ENCODE data around the gene PRRG2.

Gene PRRG2

DNA sequence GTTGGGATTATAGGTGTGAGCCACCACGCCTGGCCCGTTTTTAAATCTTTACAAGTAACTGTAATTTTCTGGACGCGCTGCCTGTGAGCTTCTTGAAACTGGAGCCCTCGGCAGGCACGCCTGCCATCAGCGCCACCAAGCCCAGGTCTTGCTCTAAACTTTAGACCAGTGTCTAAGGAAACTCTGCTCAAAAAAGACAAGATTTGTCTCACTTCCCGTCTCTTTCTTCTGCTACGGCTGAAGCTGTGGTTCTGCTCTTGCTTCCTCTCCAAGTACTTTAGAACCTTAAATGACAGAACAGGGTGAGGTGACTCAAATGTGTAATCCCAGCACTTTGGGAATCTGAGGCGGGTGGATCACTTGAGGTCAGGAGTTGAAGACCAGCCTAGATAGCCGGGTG is 28.4 kb upstream of the PRRG2 start:
- Mint-ChIP-seq H3K27me3 (ENCODE audit: low read depth) (no peaks in the 10 kb centered on the region), H3K27ac (peak overlapping the region; percentile 99), H3K4me1 (ENCODE audit: low read depth) (peaks cover 52% of the 10 kb centered on the region), H3K9me3 (no peaks in the 10 kb centered on the region), H3K4me3 (peak overlapping the region; percentile 84), H3K36me3 (ENCODE audit: low read depth) (peaks cover 38% of the 10 kb centered on the region)

- H3K9me3 Mint-ChIP-seq: no peaks in the 10 kb centered on the region
- H3K27me3 Mint-ChIP-seq (ENCODE audit: low read depth): no peaks in the 10 kb centered on the region
- H3K4me1 Mint-ChIP-seq (ENCODE audit: low read depth): peaks cover 51% of the 10 kb centered on the region
- peak overlapping the region; percentile 93 for H3K27ac Mint-ChIP-seq
- H3K4me3 Mint-ChIP-seq: peak overlapping the region; percentile 53
- peaks cover 43% of the 10 kb centered on the region for H3K36me3 Mint-ChIP-seq (ENCODE audit: low read depth)
Measured at GRCh38 chr19:49553451-49554271, 27.5 kb upstream of the PRRG2 start.

GRCh38 chr19:49554701-49555181 is 26.4 kb upstream of the PRRG2 start:
- H3K36me3 Mint-ChIP-seq (ENCODE audit: low read depth): peaks cover 54% of the 10 kb centered on the region
- H3K27ac Mint-ChIP-seq: peak overlapping the region; percentile 93
- peaks cover 53% of the 10 kb centered on the region for H3K4me1 Mint-ChIP-seq (ENCODE audit: low read depth)
- H3K9me3 Mint-ChIP-seq: no peaks in the 10 kb centered on the region
- H3K4me3 Mint-ChIP-seq: peak overlapping the region; percentile 74
- H3K27me3 Mint-ChIP-seq (ENCODE audit: low read depth): no peaks in the 10 kb centered on the region

DNA sequence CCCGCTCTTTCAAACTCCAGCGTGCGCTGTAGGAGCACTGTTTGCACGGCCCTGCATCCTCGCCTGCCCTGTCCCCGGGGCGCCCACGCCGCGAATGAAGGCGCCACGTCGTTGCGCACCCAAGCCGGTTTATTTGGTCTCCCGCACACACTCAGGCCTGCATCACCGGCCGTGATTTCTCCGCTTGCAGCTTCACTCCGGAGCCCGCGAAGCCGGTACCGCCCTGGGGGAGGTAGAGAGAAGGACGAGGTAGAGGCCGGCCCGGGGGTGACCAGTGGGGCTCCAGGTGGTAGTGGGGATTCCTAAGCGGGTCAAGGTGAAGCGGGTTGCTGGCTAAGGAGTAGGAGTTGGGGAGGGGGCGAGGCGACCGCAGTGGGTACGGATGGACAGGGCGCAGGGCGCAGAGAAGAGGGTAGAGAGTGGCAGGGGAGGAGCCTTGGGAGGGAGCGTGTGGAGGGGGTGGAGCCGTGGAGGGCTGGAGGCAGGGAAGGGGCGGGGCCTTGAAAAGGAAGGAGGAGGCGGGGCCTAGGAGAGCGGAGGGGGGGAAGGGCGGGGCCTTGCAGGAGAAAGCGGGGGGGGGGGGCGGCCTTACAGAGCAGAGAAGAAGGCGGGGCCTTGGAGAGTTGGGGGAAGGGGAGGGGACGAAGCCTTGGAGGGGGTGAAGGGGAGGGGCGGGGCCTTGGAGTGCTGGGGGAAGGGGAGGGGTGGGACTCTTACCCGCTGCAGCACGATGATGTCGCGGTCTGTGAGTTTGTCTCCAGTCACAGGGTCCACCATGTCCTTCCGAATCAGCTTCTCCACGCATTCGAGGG is 25.3 kb upstream of the PRRG2 start:
- no peaks in the 10 kb centered on the region for H3K27me3 Mint-ChIP-seq (ENCODE audit: low read depth)
- H3K9me3 Mint-ChIP-seq: no peaks in the 10 kb centered on the region
- peaks cover 59% of the 10 kb centered on the region for H3K36me3 Mint-ChIP-seq (ENCODE audit: low read depth)
- peaks cover 64% of the 10 kb centered on the region for H3K4me1 Mint-ChIP-seq (ENCODE audit: low read depth)
- H3K4me3 Mint-ChIP-seq: peak overlapping the region; percentile 30
- H3K27ac Mint-ChIP-seq: peak overlapping the region; percentile 93

DNA sequence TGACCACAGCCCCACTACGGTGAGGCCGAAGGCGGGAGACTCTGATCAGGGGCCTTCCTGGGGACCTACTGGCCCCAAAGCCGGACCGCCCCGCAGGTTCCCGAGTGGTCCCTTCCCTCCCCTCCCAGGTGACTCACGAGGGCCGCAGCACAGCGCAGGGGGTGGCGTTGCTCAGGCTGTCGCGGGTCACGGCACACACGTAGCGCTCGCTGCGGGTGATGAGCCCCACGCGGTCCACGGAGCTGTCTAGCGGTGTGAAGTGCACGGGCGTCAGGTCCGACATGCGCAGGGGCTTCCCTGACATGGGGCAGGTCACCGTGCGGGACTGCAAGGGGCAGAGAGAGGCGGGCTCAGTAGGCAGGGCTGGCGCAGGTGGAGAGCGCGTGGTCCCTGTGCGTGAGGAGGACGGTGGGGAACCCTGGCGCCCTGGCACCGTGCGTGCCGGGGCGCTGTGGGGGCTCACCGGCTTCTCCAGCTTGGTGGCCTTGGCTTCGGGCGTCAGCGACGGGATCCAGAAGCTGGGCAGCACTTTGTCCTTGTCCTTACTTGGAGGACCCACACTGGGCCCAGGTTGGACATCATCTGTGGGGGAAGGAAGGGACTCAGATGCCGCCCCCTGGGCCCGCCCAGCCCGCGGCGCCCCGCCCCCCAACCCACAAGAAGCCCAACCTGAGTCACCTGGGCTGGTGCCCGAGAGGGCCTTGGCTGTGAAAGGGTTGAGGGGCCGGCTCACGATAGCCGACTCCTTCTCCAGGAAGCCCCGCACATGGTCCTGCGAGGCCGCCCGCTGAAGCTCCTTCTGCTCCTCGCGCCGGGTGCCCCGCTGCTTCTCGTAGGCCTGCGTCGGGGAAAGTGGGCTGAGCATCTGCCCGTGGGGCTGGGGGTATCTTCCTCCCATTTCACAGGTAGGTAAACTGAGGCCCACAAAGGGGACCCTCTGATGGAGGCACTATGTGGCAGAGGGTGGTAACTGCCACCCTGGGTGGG is 24.4 kb upstream of the PRRG2 start:
- H3K27me3 Mint-ChIP-seq (ENCODE audit: low read depth): no peaks in the 10 kb centered on the region
- peak overlapping the region; percentile 89 for H3K27ac Mint-ChIP-seq
- peaks cover 56% of the 10 kb centered on the region for H3K36me3 Mint-ChIP-seq (ENCODE audit: low read depth)
- H3K4me1 Mint-ChIP-seq (ENCODE audit: low read depth): peaks cover 68% of the 10 kb centered on the region
- H3K9me3 Mint-ChIP-seq: no peaks in the 10 kb centered on the region
- H3K4me3 Mint-ChIP-seq: peak overlapping the region; percentile 86

DNA sequence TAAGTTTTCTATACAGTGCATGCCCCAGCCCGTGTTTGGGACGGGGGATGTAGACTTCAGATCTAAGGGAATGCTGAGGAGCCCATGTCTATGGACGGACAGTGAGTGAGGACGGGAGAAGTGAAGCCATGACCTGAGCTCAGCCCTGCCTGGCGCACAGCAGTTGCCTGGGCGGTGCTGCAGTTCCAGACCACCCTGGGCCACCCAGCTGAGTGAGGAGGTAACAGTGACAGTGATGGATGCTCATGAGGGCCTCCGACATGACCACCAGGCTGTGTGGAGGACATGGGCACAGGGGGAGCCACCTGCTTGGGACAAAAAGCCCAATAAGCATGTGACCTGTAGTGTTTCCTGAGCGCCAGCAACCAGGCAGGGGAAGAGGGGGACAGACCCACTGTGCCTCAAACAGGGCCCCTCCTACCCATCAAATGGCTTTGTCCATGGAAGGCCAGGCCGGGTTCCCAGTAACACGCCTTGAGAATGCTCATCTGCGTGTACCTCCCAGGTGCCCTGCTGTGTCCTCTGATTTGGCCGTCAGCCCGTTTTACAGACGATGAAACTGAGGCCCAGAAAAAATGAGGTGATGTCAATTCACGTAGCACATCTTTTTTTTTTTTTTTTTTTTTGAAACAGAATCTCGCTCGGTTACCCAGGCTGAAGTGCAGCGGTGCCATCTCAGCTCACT is 23.3 kb upstream of the PRRG2 start:
- Mint-ChIP-seq H3K27me3 (ENCODE audit: low read depth) (no peaks in the 10 kb centered on the region), H3K4me1 (ENCODE audit: low read depth) (peaks cover 73% of the 10 kb centered on the region), H3K4me3 (peak overlapping the region; percentile 86), H3K27ac (peak overlapping the region; percentile 91), H3K9me3 (no peaks in the 10 kb centered on the region), H3K36me3 (ENCODE audit: low read depth) (peaks cover 52% of the 10 kb centered on the region)

DNA sequence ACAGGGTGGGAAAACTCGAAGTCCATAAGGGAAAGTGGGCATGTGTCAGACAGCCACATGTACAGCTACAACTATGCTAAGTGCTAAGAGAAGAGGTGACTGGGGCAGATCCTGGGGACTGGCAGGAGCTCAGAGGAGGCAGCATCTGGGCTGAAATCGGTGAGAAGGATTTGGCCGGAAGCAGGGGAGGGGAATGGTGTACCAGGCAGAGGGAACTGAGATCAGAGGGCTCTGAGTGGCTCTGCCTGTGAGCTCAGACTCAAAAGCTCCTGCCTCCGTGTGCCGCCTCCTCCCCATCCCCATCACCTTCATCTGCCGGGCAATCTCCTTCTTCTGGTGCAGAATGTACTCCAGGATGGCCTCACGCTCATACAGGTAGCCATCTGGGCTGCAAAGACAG is 22.5 kb upstream of the PRRG2 start:
- Mint-ChIP-seq H3K9me3 (no peaks in the 10 kb centered on the region), H3K27me3 (ENCODE audit: low read depth) (no peaks in the 10 kb centered on the region), H3K4me1 (ENCODE audit: low read depth) (peaks cover 69% of the 10 kb centered on the region), H3K27ac (peak overlapping the region; percentile 91), H3K36me3 (ENCODE audit: low read depth) (peaks cover 50% of the 10 kb centered on the region), H3K4me3 (peak overlapping the region; percentile 88)

DNA sequence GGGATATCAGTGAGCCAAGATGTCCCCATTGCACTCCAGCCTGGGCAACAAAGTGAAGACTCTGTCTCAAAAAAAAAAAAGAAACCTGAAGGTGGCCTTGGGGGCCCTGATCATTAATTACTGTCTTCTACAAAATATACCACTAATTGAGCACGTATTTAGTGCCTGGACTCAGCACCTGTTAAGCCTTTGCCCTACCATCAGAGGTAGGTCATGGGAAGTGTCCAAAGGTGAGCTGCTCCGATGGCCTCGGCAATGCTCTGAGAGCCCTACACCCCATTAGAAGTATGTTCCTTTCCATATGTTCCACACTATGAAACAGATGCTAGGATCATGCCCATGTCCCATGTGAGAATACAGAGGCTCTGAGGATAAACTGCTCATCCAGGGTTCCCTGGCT is 21.7 kb upstream of the PRRG2 start:
- Mint-ChIP-seq H3K27me3 (ENCODE audit: low read depth) (no peaks in the 10 kb centered on the region), H3K27ac (peak overlapping the region; percentile 91), H3K4me3 (peak overlapping the region; percentile 88), H3K4me1 (ENCODE audit: low read depth) (peaks cover 68% of the 10 kb centered on the region), H3K36me3 (ENCODE audit: low read depth) (peaks cover 51% of the 10 kb centered on the region), H3K9me3 (no peaks in the 10 kb centered on the region)

GRCh38 chr19:49559928-49560327 is 21.2 kb upstream of the PRRG2 start:
- Mint-ChIP-seq H3K27me3 (ENCODE audit: low read depth) (no peaks in the 10 kb centered on the region), H3K4me1 (ENCODE audit: low read depth) (peaks cover 68% of the 10 kb centered on the region), H3K36me3 (ENCODE audit: low read depth) (peaks cover 51% of the 10 kb centered on the region), H3K9me3 (no peaks in the 10 kb centered on the region), H3K4me3 (peak overlapping the region; percentile 88), H3K27ac (peak overlapping the region; percentile 91)

GRCh38 chr19:49560358-49560900 is 20.7 kb upstream of the PRRG2 start:
- H3K27me3 Mint-ChIP-seq (ENCODE audit: low read depth): no peaks in the 10 kb centered on the region
- H3K9me3 Mint-ChIP-seq: no peaks in the 10 kb centered on the region
- peak overlapping the region; percentile 91 for H3K27ac Mint-ChIP-seq
- peak overlapping the region; percentile 88 for H3K4me3 Mint-ChIP-seq
- peaks cover 69% of the 10 kb centered on the region for H3K4me1 Mint-ChIP-seq (ENCODE audit: low read depth)
- peaks cover 51% of the 10 kb centered on the region for H3K36me3 Mint-ChIP-seq (ENCODE audit: low read depth)

DNA sequence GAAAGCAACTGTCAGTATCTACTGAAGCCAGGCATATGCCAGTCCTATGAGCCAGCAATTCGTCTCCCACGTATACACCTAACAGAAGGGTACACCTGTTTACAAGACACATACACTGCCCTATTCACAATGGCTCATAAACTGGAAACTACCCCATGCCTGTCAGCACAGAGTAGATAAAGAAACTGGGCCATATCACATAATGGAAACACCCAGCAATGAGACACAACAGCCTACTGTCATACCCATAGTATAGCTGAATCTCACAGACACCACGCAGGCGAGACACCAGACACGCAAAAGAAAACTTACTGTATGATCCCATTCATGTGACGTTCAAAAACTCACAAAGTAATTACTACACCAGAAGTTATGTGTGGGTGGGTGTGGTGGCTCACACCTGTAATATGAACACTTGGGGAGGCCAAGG is 16.5 kb upstream of the PRRG2 start:
- no peaks in the 10 kb centered on the region for H3K9me3 Mint-ChIP-seq
- peak overlapping the region; percentile 92 for H3K27ac Mint-ChIP-seq
- peaks cover 66% of the 10 kb centered on the region for H3K4me1 Mint-ChIP-seq (ENCODE audit: low read depth)
- H3K4me3 Mint-ChIP-seq: peak overlapping the region; percentile 61
- H3K36me3 Mint-ChIP-seq (ENCODE audit: low read depth): peaks cover 29% of the 10 kb centered on the region
- H3K27me3 Mint-ChIP-seq (ENCODE audit: low read depth): no peaks in the 10 kb centered on the region

- Mint-ChIP-seq H3K27me3 (ENCODE audit: low read depth) (no peaks in the 10 kb centered on the region), H3K4me1 (ENCODE audit: low read depth) (peaks cover 66% of the 10 kb centered on the region), H3K4me3 (peak overlapping the region; percentile 21), H3K36me3 (ENCODE audit: low read depth) (peaks cover 25% of the 10 kb centered on the region), H3K27ac (peak overlapping the region; percentile 92), H3K9me3 (no peaks in the 10 kb centered on the region)
Measured at GRCh38 chr19:49565261-49565660, 15.9 kb upstream of the PRRG2 start.

GRCh38 chr19:49566302-49566701 is 14.8 kb upstream of the PRRG2 start:
- no peaks in the 10 kb centered on the region for H3K27me3 Mint-ChIP-seq (ENCODE audit: low read depth)
- H3K4me1 Mint-ChIP-seq (ENCODE audit: low read depth): peaks cover 63% of the 10 kb centered on the region
- no peak overlapping the region for H3K4me3 Mint-ChIP-seq
- H3K9me3 Mint-ChIP-seq: no peaks in the 10 kb centered on the region
- H3K36me3 Mint-ChIP-seq (ENCODE audit: low read depth): peaks cover 27% of the 10 kb centered on the region
- peak overlapping the region; percentile 77 for H3K27ac Mint-ChIP-seq

Measured in T-helper 1 cell treated with Interleukin-12 subunit alpha and Interleukin-12 subunit beta and Interleukin-4 antibody, amounts not matched to agents 30 μg/mL and 1 μg/mL, for 36 hours (primary cell).